Parathyroid adenoma (tissue), 2 donors: ENCODE data around the gene PHKB.

Experiments used
- H2AFZ ChIP-seq: fragments of 300-600 bp; sonication (generic); one replicate; pipeline ENCODE4 v1.7.0; 2017; ENCODE audit warnings: antibody characterized with exemption, mild to moderate bottlenecking
- H3K27ac ChIP-seq: fragments of 300-600 bp; sonication (generic); one replicate; pipeline ENCODE4 v1.7.0; 2017
- H3K27me3 ChIP-seq: fragments of 300-600 bp; sonication (generic); one replicate; pipeline ENCODE4 v1.7.0; 2017; ENCODE audit warnings: low read length; ENCODE audit not compliant: control insufficient read depth, insufficient read depth
- H3K36me3 ChIP-seq: fragments of 300-600 bp; sonication (generic); one replicate; pipeline ENCODE4 v1.7.0; 2017; ENCODE audit warnings: low read length; ENCODE audit not compliant: control insufficient read depth, insufficient read depth
- H3K4me1 ChIP-seq: fragments of 300-600 bp; sonication (generic); one replicate; pipeline ENCODE4 v1.7.0; 2017; ENCODE audit warnings: control low read depth
- H3K4me2 ChIP-seq: fragments of 300-600 bp; sonication (generic); one replicate; pipeline ENCODE4 v1.7.0; 2017; ENCODE audit warnings: low read length
- H3K4me3 ChIP-seq: fragments of 300-600 bp; sonication (generic); one replicate; pipeline ENCODE4 v1.7.0; 2017; ENCODE audit warnings: low read depth, low read length
- H3K79me2 ChIP-seq: fragments of 300-600 bp; sonication (generic); one replicate; pipeline ENCODE4 v1.7.0; 2017; ENCODE audit warnings: control low read depth
- H3K9ac ChIP-seq: fragments of 300-600 bp; sonication (generic); one replicate; pipeline ENCODE4 v1.7.0; 2017; ENCODE audit warnings: mild to moderate bottlenecking
- H3K9me3 ChIP-seq: fragments of 300-600 bp; sonication (generic); one replicate; pipeline ENCODE4 v1.7.0; 2017; ENCODE audit warnings: low read length; ENCODE audit not compliant: control insufficient read depth
- CTCF ChIP-seq: fragments of 300-600 bp; sonication (generic); IDR thresholded peaks from one replicate; pipeline ENCODE4 v1.7.0; 2017; ENCODE audit warnings: antibody characterized with exemption, mild to moderate bottlenecking
- donor health status: primary hyperparathyroidism.

PHKB gene

GRCh38 chr16:47499700-47500264 is 38.7 kb downstream of the PHKB start:
- Histone ChIP-seq H3K27me3 (no peaks in the 10 kb centered on the region), H3K9ac (no peak overlapping the region), H3K4me1 (no peaks in the 10 kb centered on the region), H3K4me2 (no peak overlapping the region), H3K9me3 (no peaks in the 10 kb centered on the region), H3K27ac (no peak overlapping the region), H3K4me3 (no peak overlapping the region), H3K36me3 (no peaks in the 10 kb centered on the region), H3K79me2 (no peaks in the 10 kb centered on the region), H2AFZ (no peak overlapping the region)
- TF ChIP-seq CTCF, result no peak

- Histone ChIP-seq H3K4me3 (no peak overlapping the region), H3K27me3 (no peaks in the 10 kb centered on the region), H3K9me3 (no peaks in the 10 kb centered on the region), H3K4me2 (no peak overlapping the region), H2AFZ (no peak overlapping the region), H3K4me1 (peaks cover 4% of the 10 kb centered on the region), H3K27ac (no peak overlapping the region), H3K9ac (no peak overlapping the region), H3K36me3 (no peaks in the 10 kb centered on the region), H3K79me2 (no peaks in the 10 kb centered on the region)
- TF ChIP-seq CTCF, result no peak
Measured at GRCh38 chr16:47503936-47504335, 42.8 kb downstream of the PHKB start.

- Histone ChIP-seq H3K9me3 (no peaks in the 10 kb centered on the region), H3K79me2 (no peaks in the 10 kb centered on the region), H3K9ac (no peak overlapping the region), H3K4me3 (no peak overlapping the region), H2AFZ (no peak overlapping the region), H3K27ac (no peak overlapping the region), H3K4me1 (peaks cover 4% of the 10 kb centered on the region), H3K36me3 (no peaks in the 10 kb centered on the region), H3K27me3 (no peaks in the 10 kb centered on the region), H3K4me2 (no peak overlapping the region)
- no peak for TF ChIP-seq CTCF
Measured at GRCh38 chr16:47504599-47504998, 43.5 kb downstream of the PHKB start.

- H3K4me1 ChIP-seq, result peaks cover 4% of the 10 kb centered on the region
- H3K4me3 ChIP-seq, result no peak overlapping the region
- H3K9me3 ChIP-seq, result no peaks in the 10 kb centered on the region
- H2AFZ ChIP-seq, result no peak overlapping the region
- peak overlapping the region; percentile 28 for H3K4me2 ChIP-seq
- H3K9ac ChIP-seq, result no peak overlapping the region
- H3K27ac ChIP-seq, result no peak overlapping the region
- TF ChIP-seq CTCF, result no peak
- no peaks in the 10 kb centered on the region for H3K36me3 ChIP-seq
- no peaks in the 10 kb centered on the region for H3K27me3 ChIP-seq
- H3K79me2 ChIP-seq, result no peaks in the 10 kb centered on the region
Measured at GRCh38 chr16:47506800-47507199, 45.7 kb downstream of the PHKB start.

- Histone ChIP-seq H3K4me3 (no peak overlapping the region), H3K36me3 (no peaks in the 10 kb centered on the region), H3K9me3 (no peaks in the 10 kb centered on the region), H3K4me2 (no peak overlapping the region), H3K4me1 (peaks cover 4% of the 10 kb centered on the region), H3K27me3 (no peaks in the 10 kb centered on the region), H3K9ac (no peak overlapping the region), H3K27ac (no peak overlapping the region), H3K79me2 (no peaks in the 10 kb centered on the region), H2AFZ (no peak overlapping the region)
- TF ChIP-seq CTCF, result no peak
Measured at GRCh38 chr16:47507701-47508100, 46.6 kb downstream of the PHKB start.
